GM19238 (cell line): Measurements from ENCODE around the gene SRRM3.
"Not testable (repeated sequence)": the region's sequence is repeated elsewhere in the genome, so short reads cannot be mapped to it uniquely, and the experiment has no call there.

Experiments
- DNase-seq: peaks from one replicate; pipeline ENCODE4 v3.0.0; 2011; ENCODE audit warnings: low spot score; ENCODE audit not compliant: insufficient read length

The SRRM3 gene

GRCh38 chr7:76226878-76227423, 25.3 kb downstream of the SRRM3 start:
- DNase-seq, result not testable (repeated sequence)

GRCh38 chr7:76230214-76230613, 28.5 kb downstream of the SRRM3 start:
- DNase-seq, result no peak

GRCh38 chr7:76231071-76231470, 29.4 kb downstream of the SRRM3 start:
- no peak for DNase-seq

- no peak for DNase-seq
Observed at GRCh38 chr7:76231583-76231982, 29.9 kb downstream of the SRRM3 start.

- no peak for DNase-seq
Observed at GRCh38 chr7:76232698-76233097, 31.0 kb downstream of the SRRM3 start.

GRCh38 chr7:76233538-76234281, 32.0 kb downstream of the SRRM3 start:
- DNase-seq, result no peak

- DNase-seq, result no peak
Observed at GRCh38 chr7:76234282-76234584, 32.5 kb downstream of the SRRM3 start.

GRCh38 chr7:76234931-76235441, 33.3 kb downstream of the SRRM3 start:
- peak; percentile 62 for DNase-seq

GRCh38 chr7:76236224-76236623, 34.5 kb downstream of the SRRM3 start:
- no peak for DNase-seq

- DNase-seq, result no peak
Observed at GRCh38 chr7:76238326-76238725, 36.6 kb downstream of the SRRM3 start.

GRCh38 chr7:76241141-76241540, 39.4 kb downstream of the SRRM3 start:
- DNase-seq, result no peak

GRCh38 chr7:76242517-76243063, 40.9 kb downstream of the SRRM3 start:
- not testable (repeated sequence) for DNase-seq

GRCh38 chr7:76244781-76245391, 43.2 kb downstream of the SRRM3 start:
- DNase-seq, result no peak

GRCh38 chr7:76246804-76247389, 45.2 kb downstream of the SRRM3 start:
- no peak for DNase-seq

GRCh38 chr7:76247938-76248337, 46.2 kb downstream of the SRRM3 start:
- no peak for DNase-seq

- no peak for DNase-seq
Observed at GRCh38 chr7:76252021-76252420, 50.3 kb downstream of the SRRM3 start.

GRCh38 chr7:76254781-76255180, 53.1 kb downstream of the SRRM3 start:
- no peak for DNase-seq

- no peak for DNase-seq
Observed at GRCh38 chr7:76257973-76258372, 56.3 kb downstream of the SRRM3 start.

- no peak for DNase-seq
Observed at GRCh38 chr7:76259124-76260093, 57.7 kb downstream of the SRRM3 start.

- DNase-seq, result no peak
Observed at GRCh38 chr7:76260171-76260703, 58.5 kb downstream of the SRRM3 start.

- no peak for DNase-seq
Observed at GRCh38 chr7:76261329-76261728, 59.6 kb downstream of the SRRM3 start.
